SK-N-SH (cell line): Measurements from ENCODE around the gene SRF. TPM values are rescaled to one million over a fixed set of nuclear protein-coding genes. Genes with fewer than 3 reads are reported as not detected.

ENCODE experiments used
- CTCF ChIA-PET: fragments of 300-600, 350-600 bp; formaldehyde crosslinking; extraction: SDS; loops from one replicate; lab custom pipeline; 2021; lab: Yijun Ruan, JAX
- POLR2A ChIA-PET: fragments of 350-600 bp; sonication (Branson Sonifier 250); formaldehyde crosslinking; extraction: SDS; loops from one replicate; lab custom pipeline; 2020; ENCODE audit warnings: antibody characterized with exemption, inconsistent platforms; lab: Yijun Ruan, JAX
- DNase-seq: peaks from one replicate; pipeline ENCODE4 v3.0.0; 2012
- H2AFZ ChIP-seq: fragments of 200-600 bp; sonication (generic); 2 replicates; pipeline ENCODE4 v1.8.1; 2016; ENCODE audit warnings: antibody characterized with exemption, mild to moderate bottlenecking, low read depth
- H3F3A ChIP-seq: fragments of 200-600 bp; sonication (generic); replicated peaks from 2 replicates; pipeline ENCODE3; 2016; ENCODE audit warnings: antibody characterized with exemption, mild to moderate bottlenecking; ENCODE audit not compliant: insufficient read depth
- H3K27ac ChIP-seq, 2 experiments: fragments of 200-500 bp in 1 of 2; fragments of 200-600 bp in 1 of 2; sonication (Bioruptor generic) in 1 of 2; sonication (generic), shearing (Covaris generic) in 1 of 2; 2 replicates each; pipeline versions ENCODE4 v1.5.1 to v1.6.1; 2014 to 2016; ENCODE audit warnings: low read depth in 2 of 2, inconsistent platforms in 1 of 2, low read length in 1 of 2, mild to moderate bottlenecking in 1 of 2, mixed read lengths in 1 of 2
- H3K27me3 ChIP-seq: fragments of 200-600 bp; sonication (generic), shearing (Covaris generic); 2 replicates; pipeline ENCODE4 v1.6.1; 2016; ENCODE audit warnings: mixed run types; ENCODE audit not compliant: insufficient read depth
- H3K36me3 ChIP-seq, 2 experiments: fragments of 200-500 bp in 1 of 2; fragments of 200-600 bp in 1 of 2; sonication (Bioruptor generic) in 1 of 2; sonication (generic) in 1 of 2; replicated peaks in 1 of 2; 2 replicates each; pipeline versions ENCODE3 to v1.5.1; 2014 to 2016; ENCODE audit warnings: low read length in 1 of 2, mild to moderate bottlenecking in 1 of 2; ENCODE audit not compliant: insufficient read depth in 2 of 2, control insufficient read depth in 1 of 2
- H3K4me1 ChIP-seq, 2 experiments: fragments of 200-500 bp in 1 of 2; fragments of 200-600 bp in 1 of 2; sonication (Bioruptor generic) in 1 of 2; sonication (generic), shearing (Covaris generic) in 1 of 2; 2 replicates each; pipeline versions ENCODE4 v1.5.1 to v1.6.1; 2014 to 2016; ENCODE audit warnings: low read depth in 1 of 2, low read length in 1 of 2, mixed run types in 1 of 2; ENCODE audit not compliant: insufficient read depth in 2 of 2, control insufficient read depth in 1 of 2
- H3K4me2 ChIP-seq: fragments of 200-600 bp; sonication (generic), shearing (Covaris generic); 2 replicates; pipeline ENCODE4 v1.6.1; 2017; ENCODE audit warnings: mixed run types
- H3K4me3 ChIP-seq, 2 experiments: fragments of 200-500 bp in 1 of 2; fragments of 200-600 bp in 1 of 2; sonication (Bioruptor generic) in 1 of 2; sonication (generic), shearing (Covaris generic) in 1 of 2; 2 replicates each; pipeline versions ENCODE4 v1.5.1 to v1.8.1; 2014 to 2016; ENCODE audit warnings: low read depth in 2 of 2, inconsistent platforms in 1 of 2, low read length in 1 of 2, mild to moderate bottlenecking in 1 of 2, mixed read lengths in 1 of 2, moderate library complexity in 1 of 2
- H3K79me2 ChIP-seq: fragments of 200-600 bp; sonication (generic); 2 replicates; pipeline ENCODE4 v1.8.1; 2017; ENCODE audit warnings: mild to moderate bottlenecking; ENCODE audit not compliant: insufficient read depth
- H3K9ac ChIP-seq: fragments of 200-600 bp; sonication (generic); 2 replicates; pipeline ENCODE4 v1.6.1; 2017; ENCODE audit warnings: mixed run types
- H3K9me2 ChIP-seq: fragments of 200-600 bp; sonication (generic); 2 replicates; pipeline ENCODE4 v1.6.1; 2017; ENCODE audit warnings: mixed run types
- H3K9me3 ChIP-seq: fragments of 200-600 bp; sonication (generic); 2 replicates; pipeline ENCODE4 v1.6.1; 2017; ENCODE audit warnings: mixed run types, mild to moderate bottlenecking, moderate library complexity
- H4K20me1 ChIP-seq: fragments of 200-600 bp; sonication (generic); 2 replicates; pipeline ENCODE4 v1.6.1; 2017; ENCODE audit warnings: mild to moderate bottlenecking, mixed run types; ENCODE audit not compliant: insufficient read depth
- CHD2 ChIP-seq: fragments of 150-350 bp; IDR thresholded peaks from 2 replicates; pipeline ENCODE4 v1.6.1; 2018; ENCODE audit warnings: low read length; ENCODE audit not compliant: partially characterized antibody
- EP300 ChIP-seq, 2 experiments: IDR thresholded peaks; 2 replicates each; pipeline versions ENCODE4 v1.4.0 to v1.6.1; 2012; ENCODE audit warnings: borderline replicate concordance in 1 of 2, low read depth in 1 of 2, low read length in 1 of 2
- FOXM1 ChIP-seq: IDR thresholded peaks from 2 replicates; pipeline ENCODE4 v1.4.0; 2012; ENCODE audit warnings: low read depth, mild to moderate bottlenecking
- GABPA ChIP-seq: IDR thresholded peaks from 2 replicates; pipeline ENCODE4 v1.4.0; 2012; ENCODE audit warnings: low read depth, mild to moderate bottlenecking
- JUND ChIP-seq: IDR thresholded peaks from 2 replicates; pipeline ENCODE4 v1.4.0; 2012
- MXI1 ChIP-seq: IDR thresholded peaks from 2 replicates; pipeline ENCODE4 v1.6.1; 2012; ENCODE audit warnings: mild to moderate bottlenecking, low read depth, low read length, improper control_type of control experiment
- RAD21 ChIP-seq: IDR thresholded peaks from 2 replicates; pipeline ENCODE4 v1.6.1; 2012; ENCODE audit warnings: mild to moderate bottlenecking, low read length
- RCOR1 ChIP-seq: fragments of 150-350 bp; IDR thresholded peaks from 2 replicates; pipeline ENCODE4 v1.6.1; 2017; ENCODE audit warnings: antibody characterized with exemption, low read length
- RFX5 ChIP-seq: IDR thresholded peaks from 2 replicates; pipeline ENCODE4 v1.6.1; 2012; ENCODE audit warnings: mild to moderate bottlenecking, improper control_type of control experiment, low read length
- SIN3A ChIP-seq: IDR thresholded peaks from 2 replicates; pipeline ENCODE4 v1.6.1; 2012; ENCODE audit warnings: low read depth, mild to moderate bottlenecking, low read length, moderate library complexity, borderline replicate concordance
- TAF1 ChIP-seq: IDR thresholded peaks from 2 replicates; pipeline ENCODE4 v1.6.1; 2012; ENCODE audit warnings: low read depth, mild to moderate bottlenecking, low read length, moderate library complexity, borderline replicate concordance
- TEAD4 ChIP-seq: IDR thresholded peaks from 2 replicates; pipeline ENCODE4 v1.4.0; 2012; ENCODE audit warnings: mild to moderate bottlenecking, borderline replicate concordance; ENCODE audit not compliant: insufficient read depth
- WGBS: methylation state at CpG from one replicate; pipeline ENCODE4 v1.1.6; 2017; ENCODE audit warnings: low lambda C conversion rate; 5-methylcytosine and 5-hydroxymethylcytosine counted together
- polyA plus RNA-seq, 3 experiments: library from polyadenylated mRNA; depleted of rRNA; stranded (reverse); fragments of >200 nt; gene quantifications; 2 replicates each; pipeline ENCODE4 v1.2.3, GENCODE V29; 2012
- TF ChIP-seq, protein P1 (sequence below): IDR thresholded peaks from 2 replicates; pipeline ENCODE4 v1.4.0; 2012; ENCODE audit warnings: low read depth, borderline replicate concordance
- TF ChIP-seq, protein P2 (sequence below): fragments of 200-600 bp; sonication (generic); IDR thresholded peaks from 2 replicates; pipeline ENCODE4 v1.6.1; 2017; ENCODE audit warnings: antibody characterized with exemption, mild to moderate bottlenecking, moderate library complexity
- TF ChIP-seq, protein P3 (sequence below): IDR thresholded peaks from 2 replicates; pipeline ENCODE4 v1.4.0; 2012; ENCODE audit warnings: low read depth, borderline replicate concordance
- TF ChIP-seq, protein P4 (sequence below): IDR thresholded peaks from 2 replicates; pipeline ENCODE4 v1.6.1; 2012; ENCODE audit warnings: mild to moderate bottlenecking, low read depth, low read length, moderate library complexity
- TF ChIP-seq, protein P5 (sequence below): fragments of 150-350 bp; IDR thresholded peaks from 2 replicates; pipeline ENCODE4 v1.6.1; 2017; ENCODE audit warnings: antibody characterized with exemption, low read length, low read depth, borderline replicate concordance

Gene SRF
- polyA plus RNA-seq, 1 of the 3 experiments (the other 2 are of a cell fraction), result 31.7 TPM

DNA sequence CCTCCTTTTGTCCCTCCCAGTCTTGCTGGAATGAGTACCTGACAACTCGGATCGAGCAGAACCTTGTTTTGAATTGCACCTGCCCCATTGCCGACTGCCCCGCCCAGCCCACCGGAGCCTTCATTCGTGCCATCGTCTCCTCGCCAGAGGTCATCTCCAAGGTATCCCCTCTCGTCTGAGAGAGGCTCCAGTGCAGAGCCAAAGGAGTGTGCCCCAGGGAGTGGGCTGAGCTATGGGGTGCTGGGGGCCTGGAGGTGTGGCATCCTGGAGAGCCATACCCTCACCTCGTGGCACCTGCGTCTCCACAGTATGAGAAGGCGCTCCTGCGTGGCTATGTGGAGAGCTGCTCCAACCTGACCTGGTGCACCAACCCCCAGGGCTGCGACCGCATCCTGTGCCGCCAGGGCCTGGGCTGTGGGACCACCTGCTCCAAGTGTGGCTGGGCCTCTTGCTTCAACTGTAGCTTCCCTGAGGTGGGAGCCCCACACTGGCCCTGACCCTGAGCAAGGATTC lies 49.4 kb downstream of the SRF start:
- Histone ChIP-seq H3F3A (peaks cover 2% of the 10 kb centered on the region), H3K4me1 (peaks cover 0 to 5% of the 10 kb centered on the region in 2 experiments; a peak in 1 of 4 replicates), H3K4me3 (no peak overlapping the region), H3K27me3 (no peaks in the 10 kb centered on the region), H3K9ac (no peak overlapping the region), H3K36me3 (peaks cover 10 to 46% of the 10 kb centered on the region in 2 experiments), H3K27ac (no peak overlapping the region), H4K20me1 (no peaks in the 10 kb centered on the region), H2AFZ (no peak overlapping the region), H3K79me2 (no peaks in the 10 kb centered on the region), H3K9me2 (no peaks in the 10 kb centered on the region), H3K4me2 (no peak overlapping the region), H3K9me3 (no peaks in the 10 kb centered on the region)
- CTCF ChIA-PET, result interaction anchor here (1.3 to 2.5 kb wide), 2 partner anchors 9 to 24 kb away, joined by 3 to 20 read pairs; partner anchors contain the start of gene DNPH1
- no peak for DNase-seq
- WGBS, result 93% methylated on average over 9 of the region's 16 CpGs
- POLR2A ChIA-PET, result interaction anchor here (0.8 to 1.1 kb wide), 2 partner anchors 9 to 18 kb away, joined by 3 read pairs; partner anchors contain the start of gene DNPH1
- no peak for TF ChIP-seq CHD2
- TF ChIP-seq FOXM1, result no peak
- no peak for TF ChIP-seq GABPA
- TF ChIP-seq, protein P1, sequence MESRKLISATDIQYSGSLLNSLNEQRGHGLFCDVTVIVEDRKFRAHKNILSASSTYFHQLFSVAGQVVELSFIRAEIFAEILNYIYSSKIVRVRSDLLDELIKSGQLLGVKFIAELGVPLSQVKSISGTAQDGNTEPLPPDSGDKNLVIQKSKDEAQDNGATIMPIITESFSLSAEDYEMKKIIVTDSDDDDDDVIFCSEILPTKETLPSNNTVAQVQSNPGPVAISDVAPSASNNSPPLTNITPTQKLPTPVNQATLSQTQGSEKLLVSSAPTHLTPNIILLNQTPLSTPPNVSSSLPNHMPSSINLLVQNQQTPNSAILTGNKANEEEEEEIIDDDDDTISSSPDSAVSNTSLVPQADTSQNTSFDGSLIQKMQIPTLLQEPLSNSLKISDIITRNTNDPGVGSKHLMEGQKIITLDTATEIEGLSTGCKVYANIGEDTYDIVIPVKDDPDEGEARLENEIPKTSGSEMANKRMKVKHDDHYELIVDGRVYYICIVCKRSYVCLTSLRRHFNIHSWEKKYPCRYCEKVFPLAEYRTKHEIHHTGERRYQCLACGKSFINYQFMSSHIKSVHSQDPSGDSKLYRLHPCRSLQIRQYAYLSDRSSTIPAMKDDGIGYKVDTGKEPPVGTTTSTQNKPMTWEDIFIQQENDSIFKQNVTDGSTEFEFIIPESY, result no peak
- no peak for TF ChIP-seq JUND
- TF ChIP-seq MXI1, result no peak
- no peak for TF ChIP-seq EP300 (IDR thresholded peaks at IDR 0.05; ENCODE audit: borderline replicate concordance in 1 of 2, low read depth in 1 of 2, low read length in 1 of 2)
- TF ChIP-seq SIN3A, result no peak
- TF ChIP-seq RFX5, result no peak
- TF ChIP-seq RAD21, result no peak
- TF ChIP-seq TEAD4, result no peak
- TF ChIP-seq, protein P2, sequence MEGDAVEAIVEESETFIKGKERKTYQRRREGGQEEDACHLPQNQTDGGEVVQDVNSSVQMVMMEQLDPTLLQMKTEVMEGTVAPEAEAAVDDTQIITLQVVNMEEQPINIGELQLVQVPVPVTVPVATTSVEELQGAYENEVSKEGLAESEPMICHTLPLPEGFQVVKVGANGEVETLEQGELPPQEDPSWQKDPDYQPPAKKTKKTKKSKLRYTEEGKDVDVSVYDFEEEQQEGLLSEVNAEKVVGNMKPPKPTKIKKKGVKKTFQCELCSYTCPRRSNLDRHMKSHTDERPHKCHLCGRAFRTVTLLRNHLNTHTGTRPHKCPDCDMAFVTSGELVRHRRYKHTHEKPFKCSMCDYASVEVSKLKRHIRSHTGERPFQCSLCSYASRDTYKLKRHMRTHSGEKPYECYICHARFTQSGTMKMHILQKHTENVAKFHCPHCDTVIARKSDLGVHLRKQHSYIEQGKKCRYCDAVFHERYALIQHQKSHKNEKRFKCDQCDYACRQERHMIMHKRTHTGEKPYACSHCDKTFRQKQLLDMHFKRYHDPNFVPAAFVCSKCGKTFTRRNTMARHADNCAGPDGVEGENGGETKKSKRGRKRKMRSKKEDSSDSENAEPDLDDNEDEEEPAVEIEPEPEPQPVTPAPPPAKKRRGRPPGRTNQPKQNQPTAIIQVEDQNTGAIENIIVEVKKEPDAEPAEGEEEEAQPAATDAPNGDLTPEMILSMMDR, result no peak
- no peak for TF ChIP-seq TAF1
- TF ChIP-seq, protein P3, sequence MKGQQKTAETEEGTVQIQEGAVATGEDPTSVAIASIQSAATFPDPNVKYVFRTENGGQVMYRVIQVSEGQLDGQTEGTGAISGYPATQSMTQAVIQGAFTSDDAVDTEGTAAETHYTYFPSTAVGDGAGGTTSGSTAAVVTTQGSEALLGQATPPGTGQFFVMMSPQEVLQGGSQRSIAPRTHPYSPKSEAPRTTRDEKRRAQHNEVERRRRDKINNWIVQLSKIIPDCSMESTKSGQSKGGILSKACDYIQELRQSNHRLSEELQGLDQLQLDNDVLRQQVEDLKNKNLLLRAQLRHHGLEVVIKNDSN, result no peak
- TF ChIP-seq RCOR1, result no peak
- TF ChIP-seq, protein P4, sequence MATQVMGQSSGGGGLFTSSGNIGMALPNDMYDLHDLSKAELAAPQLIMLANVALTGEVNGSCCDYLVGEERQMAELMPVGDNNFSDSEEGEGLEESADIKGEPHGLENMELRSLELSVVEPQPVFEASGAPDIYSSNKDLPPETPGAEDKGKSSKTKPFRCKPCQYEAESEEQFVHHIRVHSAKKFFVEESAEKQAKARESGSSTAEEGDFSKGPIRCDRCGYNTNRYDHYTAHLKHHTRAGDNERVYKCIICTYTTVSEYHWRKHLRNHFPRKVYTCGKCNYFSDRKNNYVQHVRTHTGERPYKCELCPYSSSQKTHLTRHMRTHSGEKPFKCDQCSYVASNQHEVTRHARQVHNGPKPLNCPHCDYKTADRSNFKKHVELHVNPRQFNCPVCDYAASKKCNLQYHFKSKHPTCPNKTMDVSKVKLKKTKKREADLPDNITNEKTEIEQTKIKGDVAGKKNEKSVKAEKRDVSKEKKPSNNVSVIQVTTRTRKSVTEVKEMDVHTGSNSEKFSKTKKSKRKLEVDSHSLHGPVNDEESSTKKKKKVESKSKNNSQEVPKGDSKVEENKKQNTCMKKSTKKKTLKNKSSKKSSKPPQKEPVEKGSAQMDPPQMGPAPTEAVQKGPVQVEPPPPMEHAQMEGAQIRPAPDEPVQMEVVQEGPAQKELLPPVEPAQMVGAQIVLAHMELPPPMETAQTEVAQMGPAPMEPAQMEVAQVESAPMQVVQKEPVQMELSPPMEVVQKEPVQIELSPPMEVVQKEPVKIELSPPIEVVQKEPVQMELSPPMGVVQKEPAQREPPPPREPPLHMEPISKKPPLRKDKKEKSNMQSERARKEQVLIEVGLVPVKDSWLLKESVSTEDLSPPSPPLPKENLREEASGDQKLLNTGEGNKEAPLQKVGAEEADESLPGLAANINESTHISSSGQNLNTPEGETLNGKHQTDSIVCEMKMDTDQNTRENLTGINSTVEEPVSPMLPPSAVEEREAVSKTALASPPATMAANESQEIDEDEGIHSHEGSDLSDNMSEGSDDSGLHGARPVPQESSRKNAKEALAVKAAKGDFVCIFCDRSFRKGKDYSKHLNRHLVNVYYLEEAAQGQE, result no peak
- TF ChIP-seq, protein P5, sequence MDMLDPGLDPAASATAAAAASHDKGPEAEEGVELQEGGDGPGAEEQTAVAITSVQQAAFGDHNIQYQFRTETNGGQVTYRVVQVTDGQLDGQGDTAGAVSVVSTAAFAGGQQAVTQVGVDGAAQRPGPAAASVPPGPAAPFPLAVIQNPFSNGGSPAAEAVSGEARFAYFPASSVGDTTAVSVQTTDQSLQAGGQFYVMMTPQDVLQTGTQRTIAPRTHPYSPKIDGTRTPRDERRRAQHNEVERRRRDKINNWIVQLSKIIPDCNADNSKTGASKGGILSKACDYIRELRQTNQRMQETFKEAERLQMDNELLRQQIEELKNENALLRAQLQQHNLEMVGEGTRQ, result no peak
